Endothelial cell of umbilical vein (primary cell): Measurements from ENCODE around the gene ALK. TPM values are rescaled to one million over a fixed set of nuclear protein-coding genes. Genes with fewer than 3 reads are reported as not detected.

Experiments used
- BruUV-seq: library from RNA; stranded (reverse); fragments of 400-500 nt; replicated peaks from 2 replicates; lab custom pipeline; 2021; lab: Mats Ljungman, UMichigan
- CTCF ChIA-PET: fragments of 300-600, 350-600 bp; sonication (Branson Sonifier 250); formaldehyde crosslinking; loops from one replicate; lab custom pipeline; 2021; ENCODE audit warnings: antibody characterized with exemption, inconsistent platforms; lab: Charles Lee
- POLR2A ChIA-PET: fragments of 300-600, 350-600 bp; sonication (Branson Sonifier 250); formaldehyde crosslinking; loops from one replicate; lab custom pipeline; 2021; ENCODE audit warnings: antibody characterized with exemption, inconsistent platforms; lab: Charles Lee
- DNase-seq: peaks from one replicate; pipeline ENCODE4 v3.0.0-alpha.2; 2011; ENCODE audit warnings: low read depth, low spot score
- FAIRE-seq: peaks from 2 replicates; lab custom pipeline; 2011; peaks lifted over from hg19 to GRCh38; lab: Jason Lieb, UNC
- H2AFZ ChIP-seq: 2 replicates; pipeline ENCODE4 v1.6.0; 2012; ENCODE audit warnings: low read depth, low read length, control low read depth, inconsistent platforms
- H3K27ac ChIP-seq: 2 replicates; pipeline ENCODE4 v1.5.1; 2011; ENCODE audit warnings: low read depth, mild to moderate bottlenecking, control low read depth, low read length, moderate library complexity; ENCODE audit not compliant: insufficient read depth
- H3K27me3 ChIP-seq, 2 experiments: 2 replicates each; pipeline versions ENCODE4 v1.6.0 to v1.6.1; 2011; ENCODE audit warnings: low read length in 2 of 2, mixed read lengths in 1 of 2; ENCODE audit not compliant: control insufficient read depth in 2 of 2, insufficient read depth in 2 of 2
- H3K36me3 ChIP-seq, 2 experiments: 2 replicates in 1 of 2; 3 replicates in 1 of 2; pipeline ENCODE4 v1.5.1; 2011; ENCODE audit warnings: low read length in 2 of 2, mild to moderate bottlenecking in 1 of 2, moderate library complexity in 1 of 2; ENCODE audit not compliant: control insufficient read depth in 2 of 2, insufficient read depth in 2 of 2; ENCODE audit errors: extremely low read depth in 1 of 2
- H3K4me1 ChIP-seq: 3 replicates; pipeline ENCODE4 v1.5.1; 2011; ENCODE audit warnings: mild to moderate bottlenecking, low read length; ENCODE audit not compliant: control insufficient read depth, insufficient read depth; ENCODE audit errors: extremely low read depth
- H3K4me2 ChIP-seq: 2 replicates; pipeline ENCODE4 v1.6.1; 2011; ENCODE audit warnings: low read length, control low read depth, mixed read lengths; ENCODE audit not compliant: insufficient read depth
- H3K4me3 ChIP-seq, 3 experiments: fragments of 200-600 bp in 1 of 3; sonication (generic), shearing (Covaris generic) in 1 of 3; replicated peaks in 1 of 3; 2 replicates each; pipeline ENCODE4 v1.5.1; 2011 to 2016; ENCODE audit warnings: control low read depth in 3 of 3, low read length in 3 of 3, mild to moderate bottlenecking in 2 of 3, inconsistent platforms in 1 of 3, low read depth in 1 of 3, moderate library complexity in 1 of 3; ENCODE audit not compliant: insufficient read depth in 1 of 3
- H3K79me2 ChIP-seq: 2 replicates; pipeline ENCODE4 v1.6.0; 2012; ENCODE audit warnings: low read length, inconsistent platforms; ENCODE audit not compliant: control insufficient read depth, insufficient read depth
- H3K9ac ChIP-seq: replicated peaks from 2 replicates; pipeline ENCODE3; 2011; ENCODE audit warnings: low read length, control low read depth; ENCODE audit not compliant: insufficient read depth; ENCODE audit errors: extremely low read depth
- H3K9me1 ChIP-seq: replicated peaks from 3 replicates; pipeline ENCODE4 v1.6.0; 2011; ENCODE audit warnings: mild to moderate bottlenecking, low read length; ENCODE audit not compliant: control insufficient read depth, insufficient read depth; ENCODE audit errors: extremely low read depth
- H3K9me3 ChIP-seq: replicated peaks from 2 replicates; pipeline ENCODE4 v1.5.1; 2012; ENCODE audit warnings: low read length, inconsistent platforms; ENCODE audit not compliant: control insufficient read depth, insufficient read depth
- H4K20me1 ChIP-seq: replicated peaks from 2 replicates; pipeline ENCODE3; 2011; ENCODE audit warnings: mild to moderate bottlenecking, low read length; ENCODE audit not compliant: control insufficient read depth, insufficient read depth; ENCODE audit errors: extremely low read depth
- CTCF ChIP-seq, 2 donors: IDR thresholded peaks; 1 replicate in 1 of 2; 2 replicates in 1 of 2; pipeline ENCODE4 v1.5.1; 2011; ENCODE audit warnings: low read length in 2 of 2, mild to moderate bottlenecking in 2 of 2, moderate library complexity in 2 of 2, control low read depth in 1 of 2, inconsistent platforms in 1 of 2, low read depth in 1 of 2; ENCODE audit not compliant: insufficient read depth in 1 of 2; ENCODE audit errors: extremely low read depth in 1 of 2
- EZH2 ChIP-seq: IDR thresholded peaks from 2 replicates; pipeline ENCODE4 v1.6.1; 2012; ENCODE audit warnings: borderline replicate concordance, low read depth, mild to moderate bottlenecking, moderate library complexity, low read length, inconsistent platforms; ENCODE audit not compliant: severe bottlenecking
- FOS ChIP-seq: IDR thresholded peaks from 2 replicates; pipeline ENCODE4 v1.6.1; 2011; ENCODE audit warnings: mild to moderate bottlenecking, low read length, moderate library complexity, borderline replicate concordance; ENCODE audit not compliant: insufficient read depth
- GATA2 ChIP-seq: IDR thresholded peaks from 2 replicates; pipeline ENCODE4 v1.7.0; 2011; ENCODE audit warnings: low read depth, mild to moderate bottlenecking, moderate library complexity, mixed read lengths, low read length; ENCODE audit not compliant: insufficient read length, insufficient read depth
- JUN ChIP-seq: IDR thresholded peaks from 2 replicates; pipeline ENCODE4 v1.6.1; 2011; ENCODE audit warnings: borderline replicate concordance, low read depth; ENCODE audit not compliant: insufficient read length, insufficient read depth
- MAX ChIP-seq: IDR thresholded peaks from 2 replicates; pipeline ENCODE4 v1.6.1; 2011; ENCODE audit not compliant: insufficient read depth, insufficient read length
- MYC ChIP-seq: IDR thresholded peaks from one replicate; pipeline ENCODE4 v1.6.1; 2011; ENCODE audit warnings: mild to moderate bottlenecking, low read depth, low read length
- POLR2A ChIP-seq: IDR thresholded peaks from 2 replicates; pipeline ENCODE4 v1.6.1; 2012; ENCODE audit warnings: low read depth, mild to moderate bottlenecking, control low read depth, low read length
- POLR2AphosphoS5 ChIP-seq: IDR thresholded peaks from 2 replicates; pipeline ENCODE4 v1.6.1; 2012; ENCODE audit warnings: low read depth, mild to moderate bottlenecking, control low read depth, low read length, moderate library complexity; ENCODE audit not compliant: insufficient read depth
- dilution Hi-C: fragments of 300-500 bp; cut with MboI; formaldehyde crosslinking; loops from one replicate; pipeline ENCODE4 v1.15.0; 2019; ENCODE audit warnings: low sequenced_read_pairs; ENCODE audit not compliant: extremely low pct_ligation_motif_present
- intact Hi-C: fragments of 100-400 bp; cut with micrococcal nuclease; formaldehyde crosslinking; loops from one replicate; pipeline ENCODE4 v1.10.0; 2022
- polyA plus RNA-seq, 4 experiments: library from polyadenylated mRNA; depleted of rRNA in 3 of 4; stranded (reverse) in 3 of 4; unstranded in 1 of 4; fragments of >200 nt; gene quantifications; 2 replicates each; pipeline versions ENCODE4 v1.2.1 to v1.2.3, GENCODE V29; 2011 to 2012; ENCODE audit warnings: missing spikeins in 1 of 4
- total RNA-seq: library from RNA; stranded (reverse); gene quantifications from 2 replicates; pipeline ENCODE4 v1.2.3, GENCODE V29; 2021

Gene ALK
- total and polyA plus RNA-seq, 2 donors (not counting 3 experiments of a cell fraction or from before 2014, with no cell fraction given): not detected

- H4K20me1 ChIP-seq: no peaks in the 10 kb centered on the region
- no peaks in the 10 kb centered on the region for H3K27me3 ChIP-seq
- H3K4me2 ChIP-seq: no peak overlapping the region
- no TSS peak for BruUV-seq
- dilution Hi-C loops: no loop called here
- TF ChIP-seq CTCF (IDR thresholded peaks at IDR 0.05; ENCODE audit: extremely low read depth in 1 of 2, insufficient read depth in 1 of 2, low read depth in 1 of 2, low read length in 2 of 2) (no peak), MAX (no peak), MYC (no peak), EZH2 (no peak), JUN (no peak), GATA2 (no peak), POLR2A (no peak), POLR2AphosphoS5 (no peak), FOS (no peak)
- DNase-seq (no peak), FAIRE-seq (no peak)
- H3K9me1 ChIP-seq: no peaks in the 10 kb centered on the region
- no peak overlapping the region for H2AFZ ChIP-seq
- H3K36me3 ChIP-seq: no peaks in the 10 kb centered on the region
- no peaks in the 10 kb centered on the region for H3K4me1 ChIP-seq
- H3K9ac ChIP-seq: no peak overlapping the region
- no peaks in the 10 kb centered on the region for H3K79me2 ChIP-seq
- intact Hi-C loops: no loop called here
- no peak overlapping the region for H3K27ac ChIP-seq
- CTCF ChIA-PET: no interaction called here
- peaks cover 4% of the 10 kb centered on the region for H3K9me3 ChIP-seq
- POLR2A ChIA-PET: no interaction called here
- H3K4me3 ChIP-seq: no peak overlapping the region
These were observed 341.8 kb downstream of the ALK start for GRCh38 chr2:29579495-29580169.
